Amygdala (tissue), 56 donors: ENCODE measurements around the gene RALBP1.
"Not testable (repeated sequence)": the region's sequence is repeated elsewhere in the genome, so short reads cannot be mapped to it uniquely, and the experiment has no call there.

ENCODE experiments used
- DNase-seq, 56 donors: peaks; one replicate each; lab custom pipeline; 2025; lab: John Stamatoyannopoulos, UW

Gene RALBP1

DNA sequence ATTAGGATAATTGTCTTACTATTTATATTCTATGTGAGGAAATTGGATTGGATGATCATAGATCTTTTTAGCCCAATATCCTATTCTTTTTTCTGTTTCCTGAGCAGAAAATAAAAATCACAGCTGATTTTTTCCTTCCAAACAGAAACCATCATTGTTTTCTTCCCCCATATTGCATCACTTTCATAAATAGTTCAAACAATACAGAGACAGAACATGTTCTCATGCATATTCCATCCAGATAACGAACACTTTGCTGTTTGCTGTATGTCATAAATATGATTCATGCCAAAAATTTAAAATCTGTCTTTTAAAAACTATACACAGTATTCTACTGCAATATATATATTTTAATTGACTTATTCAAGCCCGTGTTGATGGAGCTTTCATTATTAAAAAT lies 22.0 kb upstream of the RALBP1 start:
- DNase-seq = no peak

DNA sequence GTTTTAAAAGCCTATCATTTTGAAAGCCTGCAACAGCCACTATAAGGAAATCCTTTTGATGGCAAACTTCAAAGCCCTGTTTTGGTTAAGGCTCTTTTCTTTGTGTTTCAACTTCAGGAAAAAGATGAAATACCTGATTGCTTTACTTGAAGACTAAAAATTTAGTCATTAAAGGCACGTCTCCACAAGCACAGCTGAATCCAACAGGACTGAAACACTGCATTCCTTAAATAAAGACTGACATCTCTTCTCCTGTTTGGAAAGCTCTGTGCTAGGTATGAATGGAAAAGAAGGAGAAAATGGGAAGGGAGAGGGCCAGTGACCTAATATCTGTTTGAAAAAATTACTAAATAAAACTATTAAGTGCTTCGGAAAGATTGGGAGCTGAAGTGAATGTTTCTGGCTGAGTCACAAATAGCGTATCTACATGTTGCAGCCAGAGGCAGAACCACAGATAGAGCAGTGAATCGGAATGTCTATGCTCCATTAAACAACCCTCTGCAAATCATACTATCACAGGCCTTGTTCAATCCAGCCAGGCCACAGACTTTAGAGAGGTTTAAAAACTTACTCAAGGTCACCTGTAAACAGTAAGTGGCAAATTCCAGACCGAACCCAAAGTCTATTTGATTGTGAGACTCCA lies 21.1 kb upstream of the RALBP1 start:
- DNase-seq = no peak

DNA sequence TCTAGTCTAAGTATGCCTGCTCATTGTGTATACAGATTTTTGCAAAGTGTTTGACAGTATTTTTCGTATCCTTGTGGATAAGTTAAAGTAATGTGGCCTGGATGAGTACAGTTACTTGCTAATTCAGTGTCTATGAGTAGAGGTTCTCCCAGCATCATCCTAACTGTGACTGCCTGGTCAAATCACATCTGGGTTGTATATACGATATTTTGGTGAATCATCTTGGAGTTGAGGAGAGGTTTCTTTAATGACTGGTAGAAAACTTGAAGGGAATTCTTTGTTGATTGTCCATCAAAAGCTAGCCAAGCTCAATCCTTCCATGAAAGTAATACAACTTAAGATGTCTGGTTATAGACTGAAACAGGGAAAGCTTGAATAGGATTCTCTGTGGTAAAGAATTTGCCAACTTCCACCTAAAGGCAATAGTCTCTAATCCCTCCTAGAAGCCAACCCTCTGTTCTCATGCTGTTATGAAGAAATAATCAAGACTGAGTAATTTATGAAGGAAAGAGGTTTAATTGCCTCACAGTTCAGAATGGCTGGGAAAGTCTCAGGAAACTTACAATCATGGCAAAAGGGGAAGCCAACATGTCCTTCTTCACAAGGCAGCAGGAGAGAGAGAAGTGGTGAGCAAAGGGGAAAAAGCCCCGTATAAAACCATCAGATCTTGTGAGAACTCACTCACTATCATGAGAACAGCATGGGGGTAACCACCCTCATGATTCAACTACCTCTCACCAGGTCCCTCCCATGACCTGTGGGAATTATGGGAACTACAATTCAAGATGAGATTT lies 19.4 kb upstream of the RALBP1 start:
- no peak for DNase-seq

DNA sequence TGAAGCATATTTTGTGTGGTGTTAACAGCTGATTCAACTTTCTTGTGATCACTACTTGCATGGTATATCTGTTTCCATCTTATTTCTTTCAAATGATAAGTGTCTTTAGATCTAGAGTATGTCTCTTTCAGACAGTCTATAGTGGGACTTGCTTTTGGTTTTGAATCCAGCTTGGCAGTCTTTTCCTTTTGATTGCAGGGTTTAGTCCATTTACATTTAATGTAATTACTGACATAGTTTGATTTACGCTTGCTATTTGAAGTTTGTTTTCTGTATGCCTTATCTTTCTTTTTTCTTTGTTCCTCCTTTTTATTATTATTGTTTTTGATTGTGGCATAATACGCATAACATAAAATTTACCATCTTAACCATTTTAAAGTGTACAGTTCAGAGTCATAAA lies 9.2 kb upstream of the RALBP1 start:
- DNase-seq = no peak

DNA sequence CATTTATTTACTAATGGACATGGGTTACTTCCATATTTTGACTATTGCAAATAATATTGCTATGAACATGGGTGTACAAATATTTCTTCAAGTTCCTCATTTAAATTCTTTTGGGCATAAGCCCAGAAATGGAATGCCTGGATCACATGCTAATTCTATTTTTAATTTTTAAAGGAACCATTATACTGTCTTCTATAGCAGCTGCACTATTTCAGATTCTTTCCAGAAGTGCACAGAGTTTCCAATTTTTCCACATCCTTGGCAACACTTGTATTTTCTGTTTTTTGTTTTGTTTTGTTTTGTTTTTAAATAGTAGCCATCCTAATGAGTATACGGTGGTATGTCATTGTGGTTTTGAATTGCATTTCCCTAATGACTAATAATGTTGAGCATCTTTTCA lies 8.5 kb upstream of the RALBP1 start:
- DNase-seq = no peak

DNA sequence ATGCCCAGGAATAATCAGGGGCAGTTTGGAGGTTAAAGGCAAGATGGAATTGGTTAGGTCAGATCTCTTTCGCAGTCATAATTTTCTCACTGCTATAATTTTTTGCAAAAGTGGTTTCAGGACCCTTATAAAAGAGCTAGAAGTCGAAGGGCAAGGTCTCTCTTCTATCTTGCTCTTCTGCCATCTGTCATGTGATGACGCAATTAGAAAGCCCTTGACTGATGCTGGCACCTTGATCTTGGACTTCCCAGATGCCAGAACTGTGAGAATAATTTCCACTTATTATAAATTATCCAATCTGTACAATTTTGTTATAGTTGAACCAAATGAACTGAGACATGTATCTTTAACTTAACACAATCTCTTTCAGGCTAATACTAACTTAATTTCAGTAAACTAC lies 6.3 kb upstream of the RALBP1 start:
- DNase-seq = no peak

DNA sequence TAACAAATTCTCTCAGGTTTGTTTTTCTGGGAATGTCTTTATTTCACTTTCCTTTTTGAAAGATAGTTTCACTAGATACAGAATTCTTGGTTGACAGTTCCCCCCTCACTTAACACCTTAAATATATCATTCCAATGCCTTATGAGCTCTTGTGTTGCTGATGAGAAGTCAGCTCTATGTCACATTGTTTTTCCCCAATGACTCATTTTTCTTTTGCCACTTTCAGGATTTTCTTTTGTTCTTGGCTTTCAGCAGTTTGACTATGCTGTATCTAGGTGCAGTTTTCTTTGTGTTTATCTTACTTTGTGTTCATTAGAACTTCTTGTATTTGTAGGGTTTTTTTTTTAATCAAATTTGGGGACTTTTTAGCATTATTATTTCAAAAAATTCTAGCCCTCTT lies 5.6 kb upstream of the RALBP1 start:
- DNase-seq = no peak

DNA sequence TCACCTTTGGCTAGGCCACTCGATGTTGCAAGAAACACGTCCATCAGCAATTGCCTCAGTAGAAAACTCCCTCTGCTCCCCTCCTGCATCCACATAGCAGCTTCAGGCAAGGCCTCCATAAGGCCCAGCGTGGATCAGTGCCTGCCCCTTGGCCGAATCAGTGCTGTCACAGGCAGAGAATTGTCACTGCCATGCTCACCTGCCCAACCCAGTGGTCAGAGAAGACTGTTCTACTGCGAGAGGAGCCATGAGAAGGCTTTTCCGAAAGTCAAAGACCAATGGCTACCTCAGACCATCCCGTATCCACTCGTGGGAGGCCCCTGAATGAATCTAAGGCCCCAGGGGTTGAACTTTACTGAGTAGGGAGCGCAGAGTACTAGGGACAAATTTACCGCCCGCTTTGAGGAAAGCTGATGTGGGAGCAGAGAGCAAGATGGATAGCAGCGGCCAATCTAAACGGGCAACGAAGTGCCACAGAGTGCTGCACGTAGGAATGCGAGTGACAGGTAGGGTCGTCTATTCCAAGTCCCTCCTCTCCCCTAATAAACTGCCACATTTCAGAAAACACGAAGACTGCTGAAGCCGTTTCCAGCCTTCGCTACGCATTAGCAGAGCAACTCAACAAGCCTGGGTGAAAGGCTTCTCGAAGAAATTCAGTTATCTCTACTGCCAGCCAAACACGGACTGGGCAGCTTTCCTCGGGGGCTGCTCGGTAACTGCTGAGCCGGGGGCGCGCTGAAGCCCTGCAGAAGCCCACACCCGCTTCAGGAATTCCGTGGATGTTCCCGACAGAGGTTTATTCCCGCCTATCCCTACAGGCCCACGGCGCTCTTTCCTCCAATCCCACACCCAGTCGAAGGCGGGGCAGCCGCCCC lies 968 bp upstream of the RALBP1 start:
- DNase-seq = peak in 6 of 56 donors; percentile 64 to 82 (median 72)

DNA sequence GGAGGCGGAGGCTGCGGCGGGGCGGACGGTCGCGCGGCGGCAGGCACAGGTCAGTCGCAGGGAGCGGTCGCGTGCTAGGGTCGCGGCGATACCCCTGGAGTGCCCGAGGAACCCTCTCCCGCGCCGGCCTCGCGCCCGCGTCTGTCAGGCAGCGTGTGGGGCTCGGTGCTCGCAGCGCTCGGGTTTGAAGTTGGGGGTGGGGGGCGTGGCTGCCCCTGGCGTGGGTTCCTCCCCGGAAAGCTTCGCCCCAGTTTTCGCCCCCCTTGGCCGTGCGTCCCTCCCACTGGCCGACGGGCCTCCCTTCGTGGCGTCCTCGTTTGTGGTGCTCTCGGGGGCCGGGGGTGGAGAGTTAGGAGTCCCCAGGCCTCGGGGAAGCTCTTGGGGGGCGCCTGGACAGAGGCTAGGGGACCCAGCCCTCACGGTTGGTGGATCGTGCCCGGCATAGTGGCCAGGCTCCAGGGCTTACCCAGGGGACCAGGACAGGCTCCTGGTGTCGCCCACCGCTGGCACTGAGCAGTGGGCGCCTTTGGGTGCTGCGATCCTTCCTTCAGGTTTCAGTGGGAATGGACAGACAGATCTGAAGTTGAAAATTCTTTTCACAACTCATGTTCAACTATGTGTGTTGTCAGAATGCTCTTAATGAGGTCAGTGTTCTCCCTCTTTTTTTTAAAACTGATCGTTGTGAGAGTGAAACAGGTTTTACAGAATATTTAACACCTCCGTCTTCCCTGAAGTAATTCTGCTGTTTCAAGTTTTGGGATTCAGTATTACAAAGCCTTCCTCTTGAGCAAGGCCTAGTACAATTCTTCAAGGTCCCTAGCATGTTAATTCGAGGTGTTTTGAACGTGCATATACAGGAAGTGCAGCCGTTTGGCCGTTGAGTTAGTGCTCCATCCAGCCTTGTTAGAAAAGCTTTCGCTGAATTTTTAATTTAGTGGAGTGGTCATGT lies 604 bp downstream of the RALBP1 start:
- DNase-seq = peak in 8 of 56 donors; percentile 23 to 67 (median 50)

DNA sequence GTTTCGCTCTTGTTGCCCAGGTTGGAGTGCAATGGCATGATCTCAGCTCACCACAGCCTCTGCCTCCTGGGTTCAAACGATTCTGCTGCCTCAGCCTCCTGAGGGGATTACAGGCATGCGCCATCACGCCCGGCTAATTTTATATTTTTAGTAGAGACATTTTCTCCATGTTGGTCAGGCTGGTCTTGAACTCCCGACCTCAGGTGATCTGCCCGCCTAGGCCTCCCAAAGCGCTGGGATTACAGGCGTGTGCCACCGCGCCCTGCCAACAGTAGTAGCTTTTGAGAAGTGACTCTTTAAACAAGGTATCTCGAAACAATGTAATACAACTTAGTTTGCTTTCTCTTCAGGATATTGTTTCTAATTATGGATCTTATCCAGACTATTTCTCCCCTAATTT lies 1.6 kb downstream of the RALBP1 start:
- not testable (repeated sequence) for DNase-seq

DNA sequence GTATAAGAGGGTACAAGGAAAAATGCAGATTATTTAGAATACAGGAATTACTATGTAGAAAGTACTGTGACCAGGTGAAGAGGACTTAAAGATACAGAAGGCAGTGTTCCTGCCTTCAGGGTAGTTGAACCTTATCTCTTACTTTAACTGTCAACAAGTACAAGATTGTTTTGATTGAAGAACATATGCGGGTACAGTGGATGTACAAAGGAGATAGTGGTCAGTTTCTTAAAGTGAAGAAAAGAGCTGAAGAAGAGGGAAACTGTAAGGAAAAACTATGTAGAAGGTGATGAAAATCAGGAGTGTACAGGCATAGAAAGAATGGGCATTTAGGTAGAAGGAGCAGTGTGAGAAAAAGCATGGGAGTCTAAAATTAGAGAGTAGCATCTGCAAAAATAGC lies 2.2 kb downstream of the RALBP1 start:
- DNase-seq = no peak

DNA sequence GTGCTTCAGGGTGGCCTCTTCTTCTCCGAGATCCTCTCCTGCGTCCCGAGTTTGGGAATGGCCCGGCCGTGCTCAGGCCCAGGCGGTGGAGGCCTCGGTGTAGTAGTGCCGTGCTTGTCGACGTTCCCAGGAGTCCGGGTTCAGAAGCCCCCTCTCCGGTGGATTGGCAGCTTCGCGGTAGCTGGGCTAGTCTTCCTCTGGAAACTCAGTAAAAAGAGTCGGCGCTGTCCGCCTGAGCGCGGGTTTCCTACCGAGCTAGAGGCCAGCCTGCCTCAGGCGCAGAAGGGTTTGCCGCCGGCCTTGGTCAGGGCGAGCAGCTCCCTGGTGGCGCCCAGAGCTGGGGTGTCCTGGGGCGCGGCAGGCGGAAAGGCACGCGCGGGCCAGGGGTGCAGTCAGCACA lies 3.2 kb downstream of the RALBP1 start:
- DNase-seq = no peak

DNA sequence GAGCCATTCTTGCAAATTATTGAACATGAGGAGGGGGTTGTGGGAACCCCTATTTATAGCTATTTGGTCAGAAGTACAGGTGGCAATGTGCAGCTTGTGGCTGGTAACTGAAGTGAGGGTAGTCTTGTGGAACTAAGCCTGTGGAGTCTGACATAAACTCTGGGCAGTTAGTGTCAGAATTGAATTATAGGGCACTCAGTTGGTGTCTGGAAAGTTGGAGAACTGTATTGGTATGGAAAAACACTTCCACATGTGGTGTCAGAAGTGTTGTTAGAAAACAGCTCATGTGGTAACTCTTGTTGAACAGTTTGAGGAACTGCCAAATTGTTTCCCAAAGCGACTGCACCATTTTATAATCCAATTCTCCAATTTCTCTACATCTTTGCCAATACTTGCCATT lies 7.5 kb downstream of the RALBP1 start:
- DNase-seq = no peak

DNA sequence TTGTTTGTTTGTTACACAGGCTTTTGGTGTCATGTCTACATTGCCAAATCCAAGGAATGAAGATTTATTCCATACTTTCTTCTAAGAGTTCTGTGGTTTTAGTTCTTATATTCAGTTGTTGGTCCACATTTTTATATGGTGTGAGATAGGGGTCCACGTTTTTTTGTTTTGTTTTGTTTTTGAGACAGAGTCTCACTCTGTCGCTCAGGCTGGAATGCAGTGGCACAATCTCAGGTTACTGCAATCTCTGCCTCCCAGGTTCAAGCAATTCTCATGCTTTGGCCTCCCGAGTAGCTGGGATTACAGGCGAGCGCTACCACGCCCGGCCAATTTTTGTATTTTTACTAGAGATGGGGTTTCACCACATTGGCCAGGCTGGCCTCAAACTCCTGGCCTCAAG lies 8.2 kb downstream of the RALBP1 start:
- no peak for DNase-seq

DNA sequence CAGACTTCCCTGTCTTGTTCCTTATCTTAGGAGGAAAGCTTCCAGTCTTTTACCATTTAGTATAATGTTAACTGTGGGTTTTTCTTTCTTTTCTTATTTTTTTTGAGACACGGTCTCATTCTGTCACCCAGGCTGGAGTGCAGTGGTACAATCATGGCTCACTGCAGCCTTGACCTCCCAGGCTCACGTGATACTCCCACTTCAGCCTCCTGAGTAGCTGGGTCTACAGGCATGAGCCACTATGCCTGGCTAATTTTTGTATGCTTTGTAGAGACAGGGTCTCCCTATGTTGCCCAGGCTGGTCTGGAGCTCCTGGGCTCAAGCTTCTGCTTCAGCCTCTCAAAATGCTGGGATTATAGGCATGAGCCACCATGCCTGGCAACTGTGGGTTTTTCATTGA lies 9.5 kb downstream of the RALBP1 start:
- not testable (repeated sequence) for DNase-seq

DNA sequence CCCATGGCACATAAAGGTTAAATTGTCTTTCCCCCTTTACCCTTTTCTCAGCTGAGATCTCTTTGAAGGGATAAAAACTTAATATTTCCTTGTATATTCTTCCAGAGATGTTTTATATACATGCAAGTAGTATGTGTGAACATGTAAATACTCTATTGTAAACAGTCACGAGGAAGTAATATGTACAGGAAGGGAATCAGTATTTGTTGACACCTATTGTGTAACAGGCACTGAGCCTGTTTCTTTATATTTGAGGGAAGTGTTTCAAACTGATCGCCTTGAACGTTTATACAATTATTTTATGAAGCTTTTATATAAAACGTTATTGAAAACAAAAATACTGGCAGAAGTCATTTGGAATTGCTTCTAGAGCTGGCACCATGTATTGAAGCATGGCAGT lies 13.2 kb downstream of the RALBP1 start:
- no peak for DNase-seq

DNA sequence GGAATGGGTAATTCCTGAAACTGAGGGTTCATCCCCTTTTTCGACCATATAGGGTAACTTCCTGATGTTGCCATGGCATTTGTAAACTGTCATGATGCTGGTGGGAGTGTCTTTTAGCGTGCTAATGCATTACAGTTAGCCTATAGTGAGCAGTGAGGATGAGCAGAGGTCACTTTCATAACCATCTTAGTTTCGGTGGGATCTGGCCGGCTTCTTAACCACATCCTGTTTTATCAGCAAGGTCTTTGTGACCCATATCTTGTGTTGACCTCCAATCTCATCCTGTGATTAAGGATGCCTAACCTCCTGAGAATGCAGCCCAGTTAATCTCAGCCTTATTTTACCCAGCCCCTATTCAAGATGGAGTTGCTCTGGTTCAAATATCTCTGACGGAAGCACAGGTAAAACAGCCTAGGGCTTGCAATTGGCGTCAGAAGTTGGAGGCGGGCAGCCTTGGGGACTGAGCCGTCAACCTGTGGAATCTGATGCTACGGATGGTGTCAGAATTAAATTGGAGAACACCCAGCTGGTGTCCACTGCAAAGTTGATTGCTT lies 19.5 kb downstream of the RALBP1 start:
- no peak for DNase-seq

DNA sequence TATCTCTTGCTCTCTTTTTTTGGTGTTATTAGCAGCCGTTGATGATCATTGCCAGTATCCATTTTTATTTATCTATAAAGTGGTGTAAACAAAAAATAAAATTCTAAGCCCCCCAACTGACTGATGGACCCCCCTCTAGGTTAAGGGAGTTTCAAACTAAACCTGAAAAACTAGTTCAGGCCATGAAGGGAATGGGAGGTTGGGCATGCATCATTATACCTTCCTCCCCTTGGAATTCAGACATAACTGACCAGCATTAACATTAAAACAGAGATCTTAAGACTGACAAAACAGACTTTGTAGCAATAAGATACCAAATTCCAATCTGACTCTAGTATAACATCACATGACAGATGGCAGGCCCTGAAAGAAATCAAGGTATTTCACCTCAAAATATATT lies 20.2 kb downstream of the RALBP1 start:
- DNase-seq = no peak

DNA sequence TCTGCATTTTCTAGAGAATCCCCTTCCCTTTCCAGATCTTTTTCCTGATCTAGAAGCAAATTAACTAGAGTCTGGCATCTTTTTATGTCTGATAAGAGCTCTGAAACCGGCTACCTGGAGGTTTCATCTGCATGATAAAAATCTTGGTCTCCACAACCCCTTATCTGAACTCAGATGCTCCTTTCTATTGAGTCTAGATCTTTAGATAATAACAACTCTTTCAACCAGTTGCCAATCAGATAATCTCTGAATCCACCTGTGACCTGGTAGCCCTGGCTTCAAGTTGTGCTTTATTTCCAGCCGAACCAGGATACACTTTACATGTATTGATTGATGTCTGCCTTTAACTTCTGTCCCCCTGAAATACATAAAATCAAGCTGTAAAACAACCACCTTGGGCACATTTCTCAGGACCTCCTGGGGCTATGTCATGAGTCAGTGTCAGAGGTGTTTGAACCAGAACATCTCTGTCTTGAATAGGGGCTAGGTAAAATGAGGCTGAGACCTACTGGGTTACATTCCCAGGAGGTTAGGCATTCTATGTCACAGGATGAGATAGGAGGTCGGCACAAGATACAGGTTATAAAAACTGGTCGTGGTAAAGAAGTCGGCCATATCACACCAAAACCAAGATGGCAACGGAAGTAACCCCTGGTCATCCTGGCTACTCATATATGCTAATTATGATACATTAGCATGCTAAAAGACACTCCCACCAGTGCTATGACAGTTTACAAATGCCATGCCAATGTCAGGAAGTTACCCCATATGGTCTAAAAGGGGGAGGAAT lies 20.8 kb downstream of the RALBP1 start:
- DNase-seq = no peak
